ENCODE data around the gene KCNG4.
"Not testable (repeated sequence)": the region's sequence is repeated elsewhere in the genome, so short reads cannot be mapped to it uniquely, and the experiment has no call there.

Gene KCNG4

GRCh38 chr16:84205976-84206691, 33.7 kb downstream of the KCNG4 start:
- DNase-seq: no peak

- DNase-seq: not testable (repeated sequence)
These were observed 34.7 kb downstream of the KCNG4 start for GRCh38 chr16:84205123-84205522.

- not testable (repeated sequence) for DNase-seq
These were observed 35.3 kb downstream of the KCNG4 start for GRCh38 chr16:84204551-84204950.

GRCh38 chr16:84199861-84200260, 40.0 kb downstream of the KCNG4 start:
- DNase-seq: no peak

- no peak for DNase-seq
These were observed 40.7 kb downstream of the KCNG4 start for GRCh38 chr16:84199097-84199496.

- DNase-seq: no peak
These were observed 41.4 kb downstream of the KCNG4 start for GRCh38 chr16:84198401-84198800.

GRCh38 chr16:84197466-84198128, 42.2 kb downstream of the KCNG4 start:
- no peak for DNase-seq

GRCh38 chr16:84196727-84197394, 43.0 kb downstream of the KCNG4 start:
- DNase-seq: no peak

GRCh38 chr16:84196101-84196500, 43.7 kb downstream of the KCNG4 start:
- DNase-seq: no peak

GRCh38 chr16:84195201-84196093, 44.4 kb downstream of the KCNG4 start:
- DNase-seq: no peak

GRCh38 chr16:84194470-84195200, 45.2 kb downstream of the KCNG4 start:
- DNase-seq: no peak

- no peak for DNase-seq
These were observed 45.8 kb downstream of the KCNG4 start for GRCh38 chr16:84194018-84194417.

- DNase-seq: no peak
These were observed 46.3 kb downstream of the KCNG4 start for GRCh38 chr16:84193480-84193879.

GRCh38 chr16:84191466-84191865, 48.3 kb downstream of the KCNG4 start:
- no peak for DNase-seq

GRCh38 chr16:84190731-84191388, 49.0 kb downstream of the KCNG4 start, which contains the start of gene ADAD2:
Gene ADAD2 (plus strand): TSS chr16:84191157. CDS start chr16:84191231, 74 bp downstream.
- no peak for DNase-seq

GRCh38 chr16:84186685-84187437, 53.0 kb downstream of the KCNG4 start, which contains the start of gene TAF1C:
Gene TAF1C (minus strand): TSS chr16:84187057. CDS start chr16:84184988, 2,069 bp downstream.
- peak; percentile 88 for DNase-seq

- no peak for DNase-seq
These were observed 55.0 kb downstream of the KCNG4 start for GRCh38 chr16:84184775-84185174.

GRCh38 chr16:84183911-84184591, 55.8 kb downstream of the KCNG4 start:
- DNase-seq: no peak

- no peak for DNase-seq
These were observed 56.3 kb downstream of the KCNG4 start for GRCh38 chr16:84183572-84183875.

All from CD4-positive, alpha-beta T cell treated with Interleukin-4 for 4 hours (primary cell).